GM10266 (cell line): Measurements from ENCODE around the gene MORF4L1.
"Not testable (repeated sequence)": the region's sequence is repeated elsewhere in the genome, so short reads cannot be mapped to it uniquely, and the experiment has no call there.

Experiments
- DNase-seq: peaks from one replicate; pipeline ENCODE4 v3.0.0; 2012; ENCODE audit errors: extremely low spot score
- TF ChIP-seq, protein P1 (sequence below): IDR thresholded peaks from 2 replicates; pipeline ENCODE4 v1.5.1; 2012; ENCODE audit warnings: mild to moderate bottlenecking, low read depth; ENCODE audit not compliant: control insufficient read depth, insufficient read depth; ENCODE audit errors: missing control alignments

MORF4L1 gene

GRCh38 chr15:78866803-78867202, 5.9 kb upstream of the MORF4L1 start:
- no peak for DNase-seq
- TF ChIP-seq, protein P1, sequence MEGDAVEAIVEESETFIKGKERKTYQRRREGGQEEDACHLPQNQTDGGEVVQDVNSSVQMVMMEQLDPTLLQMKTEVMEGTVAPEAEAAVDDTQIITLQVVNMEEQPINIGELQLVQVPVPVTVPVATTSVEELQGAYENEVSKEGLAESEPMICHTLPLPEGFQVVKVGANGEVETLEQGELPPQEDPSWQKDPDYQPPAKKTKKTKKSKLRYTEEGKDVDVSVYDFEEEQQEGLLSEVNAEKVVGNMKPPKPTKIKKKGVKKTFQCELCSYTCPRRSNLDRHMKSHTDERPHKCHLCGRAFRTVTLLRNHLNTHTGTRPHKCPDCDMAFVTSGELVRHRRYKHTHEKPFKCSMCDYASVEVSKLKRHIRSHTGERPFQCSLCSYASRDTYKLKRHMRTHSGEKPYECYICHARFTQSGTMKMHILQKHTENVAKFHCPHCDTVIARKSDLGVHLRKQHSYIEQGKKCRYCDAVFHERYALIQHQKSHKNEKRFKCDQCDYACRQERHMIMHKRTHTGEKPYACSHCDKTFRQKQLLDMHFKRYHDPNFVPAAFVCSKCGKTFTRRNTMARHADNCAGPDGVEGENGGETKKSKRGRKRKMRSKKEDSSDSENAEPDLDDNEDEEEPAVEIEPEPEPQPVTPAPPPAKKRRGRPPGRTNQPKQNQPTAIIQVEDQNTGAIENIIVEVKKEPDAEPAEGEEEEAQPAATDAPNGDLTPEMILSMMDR, result no peak

- TF ChIP-seq, protein P1, result no peak
- DNase-seq, result no peak
Observed at GRCh38 chr15:78868366-78868765, 4.3 kb upstream of the MORF4L1 start.

DNA sequence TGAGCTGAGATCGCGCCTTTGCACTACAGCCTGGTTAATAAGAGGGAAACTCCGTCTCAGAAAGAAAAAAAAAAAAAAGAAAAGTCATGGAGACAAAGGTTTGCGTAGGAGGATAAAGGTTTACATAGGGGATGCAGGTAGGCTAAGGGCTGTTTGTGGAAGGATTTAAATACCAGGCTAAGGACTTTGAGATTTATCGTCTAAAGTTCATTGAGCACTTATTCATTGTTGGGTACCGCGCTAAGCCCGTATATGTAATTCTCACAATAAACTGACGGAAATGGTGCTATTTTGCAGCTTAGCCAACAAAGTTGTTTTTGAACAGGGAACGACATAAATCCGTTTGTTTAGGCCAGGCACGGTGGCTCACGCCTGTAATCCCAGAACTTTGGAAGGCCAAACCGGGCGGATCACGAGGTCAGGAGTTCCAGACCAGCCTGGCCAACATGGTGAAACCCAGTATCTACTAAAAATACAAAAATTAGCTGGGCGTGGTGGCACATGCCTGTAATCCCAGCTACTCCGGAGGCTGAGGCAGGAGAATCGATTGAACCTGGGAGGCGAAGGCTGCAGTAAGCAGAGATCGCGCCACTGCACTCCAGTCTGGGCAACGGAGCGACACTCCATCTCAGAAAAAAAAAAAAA, 1.1 kb upstream of the MORF4L1 start:
- DNase-seq, result not testable (repeated sequence)

- DNase-seq, result peak; percentile 87
- TF ChIP-seq, protein P1, result peak; percentile 78
Observed at GRCh38 chr15:78872972-78873792, 492 bp downstream of the MORF4L1 start.

DNA sequence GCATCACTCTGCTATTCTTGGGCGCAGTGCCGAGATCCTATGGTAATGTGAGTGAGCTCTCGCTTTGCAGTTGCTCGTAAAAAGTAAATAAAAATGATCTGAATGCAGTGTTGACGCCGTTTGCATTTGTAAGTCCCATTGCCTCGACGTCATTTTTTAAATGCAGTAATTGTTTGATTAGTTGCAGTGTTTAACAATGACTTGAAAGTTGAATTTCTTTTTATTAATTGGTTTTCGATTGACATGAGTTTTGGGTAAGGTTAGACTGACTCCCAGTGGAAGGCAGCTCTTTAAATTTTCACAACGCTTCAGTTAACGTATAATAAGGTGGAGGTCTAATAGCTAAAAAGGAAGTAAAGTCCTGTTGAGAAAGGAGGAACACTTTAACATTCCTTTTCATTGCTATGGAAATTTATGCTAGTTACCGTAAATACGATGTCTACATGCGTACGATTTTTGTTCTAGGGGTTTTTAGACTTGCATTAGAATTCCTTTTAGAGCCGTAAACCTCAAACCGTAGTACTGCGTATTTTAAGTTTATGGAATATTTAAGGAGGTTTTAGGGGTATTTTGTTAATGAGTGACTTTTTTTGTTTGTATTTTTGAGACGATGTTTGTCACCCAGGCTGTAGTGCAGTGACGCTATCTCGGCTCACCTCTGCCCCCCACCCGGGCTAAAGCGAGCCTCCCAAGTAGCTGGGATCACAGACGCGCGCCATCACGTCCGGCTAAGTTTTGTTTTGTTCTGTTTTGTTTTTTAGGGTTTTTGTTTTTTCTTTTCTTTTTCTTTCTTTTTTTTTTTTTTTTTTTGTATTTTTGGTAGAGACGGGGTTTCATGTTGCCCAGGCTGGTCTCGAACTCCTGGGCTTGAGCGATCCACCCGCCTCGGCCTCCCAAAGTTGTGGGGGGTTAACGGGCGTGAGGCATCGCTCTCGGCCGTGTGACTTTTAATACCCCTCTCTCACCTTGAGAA, 1.4 kb downstream of the MORF4L1 start:
- TF ChIP-seq, protein P1, result no peak

GRCh38 chr15:78875107-78875914, 2.6 kb downstream of the MORF4L1 start:
- DNase-seq, result no peak
- TF ChIP-seq, protein P1, result no peak

More for the DNA sequence above, 1.4 kb downstream of the MORF4L1 start:
- DNase-seq, result no peak

- DNase-seq, result not testable (repeated sequence)
Observed at GRCh38 chr15:78876954-78877353, 4.3 kb downstream of the MORF4L1 start.
